Neuron (in vitro differentiated cells): ENCODE measurements around the gene STMN3.
"Not testable (repeated sequence)": the region's sequence is repeated elsewhere in the genome, so short reads cannot be mapped to it uniquely, and the experiment has no call there.

Experiments
- H2AFZ ChIP-seq: one replicate; pipeline ENCODE4 v1.6.1; 2013; ENCODE audit warnings: low read depth, mild to moderate bottlenecking, inconsistent platforms, low read length, moderate library complexity
- H3K27me3 ChIP-seq: one replicate; pipeline ENCODE4 v1.6.1; 2013; ENCODE audit warnings: low read length; ENCODE audit not compliant: insufficient read depth
- H3K36me3 ChIP-seq: one replicate; pipeline ENCODE4 v1.6.1; 2013; ENCODE audit warnings: low read length; ENCODE audit not compliant: insufficient read depth
- H3K4me1 ChIP-seq: one replicate; pipeline ENCODE4 v1.6.1; 2013; ENCODE audit warnings: low read length; ENCODE audit not compliant: insufficient read depth
- H3K4me3 ChIP-seq: 2 replicates; pipeline ENCODE4 v1.5.1; 2013; ENCODE audit warnings: mild to moderate bottlenecking, low read length, moderate library complexity
- H3K9me3 ChIP-seq: one replicate; pipeline ENCODE4 v1.6.1; 2013; ENCODE audit warnings: low read length

The STMN3 gene

GRCh38 chr20:63624486-63624885 is 28.7 kb downstream of the STMN3 start:
- Histone ChIP-seq H3K4me1 (peaks cover 15% of the 10 kb centered on the region), H3K36me3 (peaks cover 2% of the 10 kb centered on the region), H3K4me3 (no peak overlapping the region), H3K27me3 (no peaks in the 10 kb centered on the region), H2AFZ (no peak overlapping the region), H3K9me3 (no peaks in the 10 kb centered on the region)

- Histone ChIP-seq H2AFZ (no peak overlapping the region), H3K27me3 (no peaks in the 10 kb centered on the region), H3K4me3 (no peak overlapping the region), H3K9me3 (peaks cover 3% of the 10 kb centered on the region), H3K36me3 (peaks cover 17% of the 10 kb centered on the region), H3K4me1 (peaks cover 9% of the 10 kb centered on the region)
Measured at GRCh38 chr20:63622732-63623131, 30.5 kb downstream of the STMN3 start.

GRCh38 chr20:63622096-63622495 is 31.1 kb downstream of the STMN3 start:
- Histone ChIP-seq H2AFZ (no peak overlapping the region), H3K4me3 (no peak overlapping the region), H3K9me3 (peaks cover 6% of the 10 kb centered on the region), H3K4me1 (peaks cover 8% of the 10 kb centered on the region), H3K27me3 (no peaks in the 10 kb centered on the region), H3K36me3 (peaks cover 21% of the 10 kb centered on the region)

- H3K27me3 ChIP-seq = no peaks in the 10 kb centered on the region
- peaks cover 7% of the 10 kb centered on the region for H3K4me1 ChIP-seq
- H3K4me3 ChIP-seq = no peak overlapping the region
- H3K36me3 ChIP-seq = peaks cover 29% of the 10 kb centered on the region
- H3K9me3 ChIP-seq = peaks cover 8% of the 10 kb centered on the region
- H2AFZ ChIP-seq = no peak overlapping the region
Measured at GRCh38 chr20:63620991-63621390, 32.2 kb downstream of the STMN3 start.

GRCh38 chr20:63619505-63619904 is 33.7 kb downstream of the STMN3 start:
- Histone ChIP-seq H3K9me3 (peaks cover 17% of the 10 kb centered on the region), H3K36me3 (peaks cover 41% of the 10 kb centered on the region), H3K27me3 (no peaks in the 10 kb centered on the region), H2AFZ (no peak overlapping the region), H3K4me1 (peaks cover 3% of the 10 kb centered on the region), H3K4me3 (no peak overlapping the region)

GRCh38 chr20:63619086-63619485 is 34.1 kb downstream of the STMN3 start:
- Histone ChIP-seq H3K9me3 (peaks cover 17% of the 10 kb centered on the region), H3K4me3 (no peak overlapping the region), H2AFZ (no peak overlapping the region), H3K4me1 (no peaks in the 10 kb centered on the region), H3K36me3 (peaks cover 41% of the 10 kb centered on the region), H3K27me3 (no peaks in the 10 kb centered on the region)

- no peak overlapping the region for H3K4me3 ChIP-seq
- H3K9me3 ChIP-seq = peaks cover 17% of the 10 kb centered on the region
- no peak overlapping the region for H2AFZ ChIP-seq
- no peaks in the 10 kb centered on the region for H3K4me1 ChIP-seq
- H3K27me3 ChIP-seq = no peaks in the 10 kb centered on the region
- peaks cover 44% of the 10 kb centered on the region for H3K36me3 ChIP-seq
Measured at GRCh38 chr20:63618291-63618980, 34.8 kb downstream of the STMN3 start.

- Histone ChIP-seq H3K4me1 (no peaks in the 10 kb centered on the region), H3K36me3 (peaks cover 48% of the 10 kb centered on the region), H3K9me3 (peaks cover 17% of the 10 kb centered on the region), H3K27me3 (no peaks in the 10 kb centered on the region), H2AFZ (no peak overlapping the region), H3K4me3 (no peak overlapping the region)
Measured at GRCh38 chr20:63617876-63618265, 35.4 kb downstream of the STMN3 start.

- no peak overlapping the region for H2AFZ ChIP-seq
- H3K4me1 ChIP-seq = no peaks in the 10 kb centered on the region
- H3K4me3 ChIP-seq = no peak overlapping the region
- H3K9me3 ChIP-seq = peaks cover 17% of the 10 kb centered on the region
- H3K36me3 ChIP-seq = peaks cover 53% of the 10 kb centered on the region
- H3K27me3 ChIP-seq = no peaks in the 10 kb centered on the region
Measured at GRCh38 chr20:63617092-63617875, 35.9 kb downstream of the STMN3 start.

- H2AFZ ChIP-seq, H3K27me3 ChIP-seq, H3K4me3 ChIP-seq, H3K4me1 ChIP-seq: not testable (repeated sequence)
- Histone ChIP-seq H3K36me3 (peaks cover 55% of the 10 kb centered on the region), H3K9me3 (peaks cover 17% of the 10 kb centered on the region)
Measured at GRCh38 chr20:63613863-63614594, 39.2 kb downstream of the STMN3 start.

GRCh38 chr20:63612276-63612931 is 40.8 kb downstream of the STMN3 start:
- no peak overlapping the region for H2AFZ ChIP-seq
- H3K9me3 ChIP-seq = peaks cover 14% of the 10 kb centered on the region
- no peaks in the 10 kb centered on the region for H3K4me1 ChIP-seq
- peaks cover 41% of the 10 kb centered on the region for H3K36me3 ChIP-seq
- H3K27me3 ChIP-seq = no peaks in the 10 kb centered on the region
- H3K4me3 ChIP-seq = no peak overlapping the region

- Histone ChIP-seq H3K27me3 (no peaks in the 10 kb centered on the region), H3K36me3 (peaks cover 34% of the 10 kb centered on the region), H3K9me3 (peaks cover 8% of the 10 kb centered on the region), H3K4me3 (no peak overlapping the region), H2AFZ (no peak overlapping the region), H3K4me1 (no peaks in the 10 kb centered on the region)
Measured at GRCh38 chr20:63611646-63612045, 41.6 kb downstream of the STMN3 start.
